ENCODE results near the gene VEZT.

DNA sequence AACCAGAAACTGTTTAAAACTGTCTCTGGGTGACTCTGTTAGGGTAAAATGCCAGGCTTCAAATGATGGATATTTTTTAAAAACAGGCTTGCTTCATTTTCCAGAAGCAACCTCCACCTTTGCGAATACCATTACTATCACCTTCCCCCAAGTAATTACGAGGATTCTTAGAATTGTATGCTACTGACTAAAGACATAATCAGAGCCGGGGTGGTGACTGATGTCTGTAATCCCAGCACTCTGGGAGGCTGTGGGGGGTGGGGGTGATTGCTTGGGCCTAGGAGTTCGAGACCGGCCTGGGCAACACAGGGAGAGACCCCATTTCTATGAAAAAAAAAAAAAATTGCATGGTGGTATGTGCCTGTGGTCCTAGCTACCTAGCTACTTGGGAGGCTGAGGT, 38.6 kb upstream of the VEZT start:
- TF ChIP-seq EZH2 (IDR thresholded peaks at IDR 0.05; ENCODE audit: borderline replicate concordance, low read length) = no peak
- TF ChIP-seq, protein P1, sequence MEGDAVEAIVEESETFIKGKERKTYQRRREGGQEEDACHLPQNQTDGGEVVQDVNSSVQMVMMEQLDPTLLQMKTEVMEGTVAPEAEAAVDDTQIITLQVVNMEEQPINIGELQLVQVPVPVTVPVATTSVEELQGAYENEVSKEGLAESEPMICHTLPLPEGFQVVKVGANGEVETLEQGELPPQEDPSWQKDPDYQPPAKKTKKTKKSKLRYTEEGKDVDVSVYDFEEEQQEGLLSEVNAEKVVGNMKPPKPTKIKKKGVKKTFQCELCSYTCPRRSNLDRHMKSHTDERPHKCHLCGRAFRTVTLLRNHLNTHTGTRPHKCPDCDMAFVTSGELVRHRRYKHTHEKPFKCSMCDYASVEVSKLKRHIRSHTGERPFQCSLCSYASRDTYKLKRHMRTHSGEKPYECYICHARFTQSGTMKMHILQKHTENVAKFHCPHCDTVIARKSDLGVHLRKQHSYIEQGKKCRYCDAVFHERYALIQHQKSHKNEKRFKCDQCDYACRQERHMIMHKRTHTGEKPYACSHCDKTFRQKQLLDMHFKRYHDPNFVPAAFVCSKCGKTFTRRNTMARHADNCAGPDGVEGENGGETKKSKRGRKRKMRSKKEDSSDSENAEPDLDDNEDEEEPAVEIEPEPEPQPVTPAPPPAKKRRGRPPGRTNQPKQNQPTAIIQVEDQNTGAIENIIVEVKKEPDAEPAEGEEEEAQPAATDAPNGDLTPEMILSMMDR (IDR thresholded peaks at IDR 0.05; ENCODE audit: low read length) = no peak

All from OCI-LY1 (cell line).